GM18505 (cell line): ENCODE results near the gene KPNA4.
A peak's percentile ranks its signal among the peaks of the same experiment; 100 is the strongest.

Experiments
- ATAC-seq: cut with Tn5 transposase; IDR thresholded peaks from one replicate; pipeline ENCODE4 v1.9.1; 2021; ENCODE audit not compliant: unreplicated experiment
- POLR2A ChIP-seq: IDR thresholded peaks from 4 replicates; pipeline ENCODE4 v1.6.1; 2011; ENCODE audit warnings: borderline replicate concordance; ENCODE audit not compliant: insufficient read depth, insufficient read length; ENCODE audit errors: extremely low read depth

The KPNA4 gene

GRCh38 chr3:160448845-160449635 is 116.3 kb downstream of the KPNA4 start:
- TF ChIP-seq POLR2A = no peak
- ATAC-seq = peak; percentile 34

- TF ChIP-seq POLR2A = no peak
- no peak for ATAC-seq
These were observed 117.8 kb downstream of the KPNA4 start for GRCh38 chr3:160447544-160447943.

DNA sequence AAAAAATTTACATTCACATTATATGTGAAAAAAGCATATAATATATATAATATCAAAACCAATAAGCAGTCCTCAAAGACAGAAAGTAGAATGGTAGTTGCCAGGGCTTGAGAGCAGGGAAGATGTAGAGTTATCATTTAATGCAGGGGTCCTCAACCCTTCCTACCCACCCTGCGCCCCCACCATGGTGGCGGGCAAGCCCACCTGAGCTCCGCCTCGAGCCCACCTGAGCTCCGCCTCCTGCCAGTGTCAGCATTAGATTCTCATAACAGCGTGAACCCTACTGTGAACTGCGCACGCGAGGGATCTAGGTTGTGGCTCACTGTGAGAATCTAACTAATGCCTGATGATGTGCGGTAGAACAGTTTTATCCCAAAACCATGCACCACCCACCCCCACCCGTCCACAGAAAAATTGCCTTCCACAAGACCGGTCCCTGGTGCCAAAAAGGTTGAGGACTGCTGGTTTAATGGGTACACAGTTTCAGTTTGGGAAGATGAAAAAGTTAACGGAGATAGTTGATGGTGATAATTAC is 118.8 kb downstream of the KPNA4 start:
- no peak for TF ChIP-seq POLR2A
- ATAC-seq = no peak

GRCh38 chr3:160445854-160446253 is 119.5 kb downstream of the KPNA4 start:
- no peak for ATAC-seq
- no peak for TF ChIP-seq POLR2A
